Femur (tissue), 1 donor: Measurements from ENCODE around the gene MPHOSPH8.
"Not testable (repeated sequence)": the region's sequence is repeated elsewhere in the genome, so short reads cannot be mapped to it uniquely, and the experiment has no call there.

Source experiments
- DNase-seq: peaks from one replicate; pipeline ENCODE4 v3.0.0-alpha.2; 2017

The MPHOSPH8 gene

DNA sequence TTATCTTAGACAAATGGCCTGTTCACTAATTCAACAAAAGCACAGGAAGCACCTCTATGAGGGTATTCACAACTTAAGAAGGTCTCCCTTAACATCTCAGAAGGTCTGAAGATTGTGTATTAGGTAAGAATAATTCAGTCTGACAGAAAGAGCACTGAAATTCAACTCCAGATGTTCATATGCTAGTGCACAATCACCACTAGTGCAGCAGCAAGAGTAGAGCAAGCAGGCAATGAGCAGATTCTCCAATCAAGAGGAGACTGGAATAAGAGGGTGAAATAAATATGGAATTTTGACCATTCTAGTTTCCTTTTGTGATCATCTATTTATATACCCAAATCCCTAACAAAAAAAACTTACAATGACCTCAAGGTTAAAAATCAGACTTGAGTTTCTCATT lies 52.0 kb downstream of the MPHOSPH8 start:
- DNase-seq, result no peak

GRCh38 chr13:19691447-19691846 lies 58.0 kb downstream of the MPHOSPH8 start:
- DNase-seq, result not testable (repeated sequence)

- DNase-seq, result no peak
These were observed 62.0 kb downstream of the MPHOSPH8 start for GRCh38 chr13:19695428-19695827.

GRCh38 chr13:19695829-19696228 lies 62.4 kb downstream of the MPHOSPH8 start:
- no peak for DNase-seq

DNA sequence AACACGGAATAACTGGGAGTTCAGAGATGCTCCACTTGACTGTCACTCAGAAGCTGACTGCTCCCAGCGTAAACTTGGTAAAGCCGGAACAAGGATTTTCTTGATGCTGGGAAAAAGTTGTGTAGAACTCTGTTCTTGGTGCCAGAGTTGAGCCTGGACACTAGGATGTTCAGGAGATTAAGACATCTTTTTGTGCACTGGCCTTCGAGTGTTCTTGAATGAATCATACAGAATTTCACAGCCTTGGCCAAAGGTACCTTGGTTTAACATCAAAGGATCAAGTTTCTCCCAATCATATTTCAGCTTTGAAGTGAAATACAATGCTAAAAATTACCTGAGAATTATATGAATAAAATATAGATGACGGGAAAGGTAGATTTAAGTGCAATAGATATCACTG lies 67.5 kb downstream of the MPHOSPH8 start:
- not testable (repeated sequence) for DNase-seq

DNA sequence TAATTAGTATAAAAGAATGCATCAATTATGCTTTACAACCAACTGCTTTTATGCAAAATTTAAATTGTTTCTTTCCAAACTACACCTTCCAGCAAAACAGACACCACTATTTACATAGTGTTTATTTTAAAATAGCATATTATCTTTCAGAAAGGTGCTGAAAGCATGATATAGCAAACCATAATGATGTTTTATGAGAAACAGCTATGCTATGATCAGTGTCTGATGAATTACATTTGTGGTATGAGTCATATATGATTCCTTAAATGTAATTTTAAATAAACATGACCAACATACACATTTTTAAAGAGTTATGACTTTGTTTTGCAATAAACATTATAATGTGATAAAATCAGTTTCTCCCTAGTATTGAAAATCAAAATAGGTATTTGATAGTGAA lies 68.2 kb downstream of the MPHOSPH8 start:
- DNase-seq, result not testable (repeated sequence)

DNA sequence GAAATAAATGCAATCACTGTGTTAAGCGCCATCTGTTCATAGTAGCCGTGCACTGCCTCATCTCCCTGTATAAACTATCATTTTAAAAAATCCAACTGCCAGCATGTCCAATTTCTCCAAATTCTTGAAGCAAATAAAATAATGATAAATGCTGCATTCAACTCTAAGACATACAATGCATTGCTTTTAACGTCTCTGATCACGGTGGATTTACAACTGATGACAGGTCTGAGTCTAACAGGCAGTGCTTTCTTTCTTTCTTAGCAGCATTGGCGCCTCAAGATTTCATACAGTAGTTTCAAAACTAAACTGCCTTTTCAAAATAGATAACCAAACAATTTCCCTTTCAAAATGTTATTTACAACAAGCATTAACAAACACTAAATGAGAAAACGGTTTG lies 70.8 kb downstream of the MPHOSPH8 start:
- DNase-seq, result not testable (repeated sequence)

- not testable (repeated sequence) for DNase-seq
These were observed 75.6 kb downstream of the MPHOSPH8 start for GRCh38 chr13:19709039-19709438.

DNA sequence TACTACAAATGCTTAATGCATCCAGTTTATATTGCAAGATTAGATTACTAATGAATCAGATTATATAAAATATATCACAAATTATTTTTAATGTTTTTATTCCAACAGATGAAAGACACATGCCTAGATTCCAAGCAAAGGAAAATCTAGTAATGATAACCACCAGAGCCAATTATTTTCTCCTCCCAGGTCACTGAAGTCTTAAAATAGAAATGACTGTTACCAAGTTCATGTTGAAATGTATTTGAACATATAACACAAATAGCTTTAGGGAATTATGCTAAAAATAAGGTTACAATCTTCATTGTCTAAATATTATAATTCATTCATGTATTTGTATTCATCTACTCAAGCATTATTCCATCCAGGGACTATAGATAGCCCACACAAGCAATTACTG lies 76.3 kb downstream of the MPHOSPH8 start:
- DNase-seq, result not testable (repeated sequence)

- DNase-seq, result no peak
These were observed 79.9 kb downstream of the MPHOSPH8 start for GRCh38 chr13:19713186-19713965.

GRCh38 chr13:19720039-19720438 lies 86.6 kb downstream of the MPHOSPH8 start:
- DNase-seq, result no peak
